IPS-18c (cell line): ENCODE results near the gene PHOX2B.

Experiments used
- H3K4me3 ChIP-seq: 2 replicates; pipeline ENCODE4 v1.7.0; 2013; ENCODE audit warnings: low read depth, mild to moderate bottlenecking, low read length, moderate library complexity; ENCODE audit not compliant: insufficient read depth
- H3K9me3 ChIP-seq: one replicate; pipeline ENCODE4 v1.6.1; 2013; ENCODE audit warnings: mild to moderate bottlenecking, low read length, moderate library complexity; ENCODE audit not compliant: control insufficient read depth, insufficient read depth

The PHOX2B gene

GRCh38 chr4:41748571-41749475 is at the start of gene PHOX2B:
Gene PHOX2B (minus strand): TSS chr4:41748725. CDS start chr4:41748610, 115 bp downstream.
- Histone ChIP-seq H3K9me3 (peaks cover 9% of the 10 kb centered on the region), H3K4me3 (no peak within 1 kb of the TSS; the same call in 1 of the 2 replicates)

DNA sequence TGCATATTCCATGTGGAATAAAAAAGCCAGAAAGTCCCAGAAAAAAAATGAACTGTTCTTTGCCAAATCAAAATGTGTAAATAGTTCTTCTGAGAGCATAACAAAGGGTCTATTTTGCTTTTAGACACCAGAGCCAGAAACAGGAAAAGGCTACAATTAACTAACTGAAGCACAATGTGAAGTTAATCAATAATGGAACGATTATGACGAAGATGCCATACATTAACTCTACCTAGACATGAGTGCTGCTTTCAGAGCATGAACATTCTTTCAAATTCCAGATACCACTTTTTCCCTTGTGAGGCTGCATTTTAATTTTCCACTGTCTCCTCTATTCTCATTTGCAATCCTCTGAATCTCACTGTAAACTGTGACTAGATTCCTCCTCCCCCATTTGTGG is 48.7 kb upstream of the PHOX2B start:
- Histone ChIP-seq H3K4me3 (no peak overlapping the region), H3K9me3 (no peaks in the 10 kb centered on the region)

GRCh38 chr4:41796545-41797210 is 48.2 kb upstream of the PHOX2B start:
- no peaks in the 10 kb centered on the region for H3K9me3 ChIP-seq
- no peak overlapping the region for H3K4me3 ChIP-seq

DNA sequence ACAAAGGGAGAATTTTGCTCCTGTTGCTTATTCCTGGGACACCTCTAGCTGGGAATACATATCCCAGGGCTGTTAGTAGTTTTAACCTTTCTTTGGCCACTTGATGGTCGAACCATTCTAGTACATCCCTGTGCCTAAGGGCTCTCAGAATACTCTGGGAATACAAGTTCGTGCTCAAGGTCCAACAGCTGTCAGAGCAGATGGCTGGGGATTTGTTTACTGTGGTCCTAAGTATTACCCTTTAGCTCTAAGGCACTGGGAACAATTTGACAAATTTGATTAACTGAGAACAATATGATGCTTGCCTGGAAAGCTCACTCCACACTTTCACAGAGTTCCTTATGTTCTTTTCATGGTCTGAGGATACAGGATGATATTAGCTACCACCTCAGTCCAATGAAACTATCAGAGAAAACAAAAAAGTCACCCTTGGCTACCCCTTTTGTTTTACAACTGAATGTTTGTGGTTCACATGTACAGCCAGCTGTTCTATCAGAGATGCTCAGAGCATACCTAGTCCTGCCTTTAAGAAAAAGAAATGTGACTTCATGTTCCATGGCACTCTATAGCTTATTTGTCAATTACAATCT is 47.4 kb upstream of the PHOX2B start:
- H3K9me3 ChIP-seq, result no peaks in the 10 kb centered on the region
- H3K4me3 ChIP-seq, result no peak overlapping the region

DNA sequence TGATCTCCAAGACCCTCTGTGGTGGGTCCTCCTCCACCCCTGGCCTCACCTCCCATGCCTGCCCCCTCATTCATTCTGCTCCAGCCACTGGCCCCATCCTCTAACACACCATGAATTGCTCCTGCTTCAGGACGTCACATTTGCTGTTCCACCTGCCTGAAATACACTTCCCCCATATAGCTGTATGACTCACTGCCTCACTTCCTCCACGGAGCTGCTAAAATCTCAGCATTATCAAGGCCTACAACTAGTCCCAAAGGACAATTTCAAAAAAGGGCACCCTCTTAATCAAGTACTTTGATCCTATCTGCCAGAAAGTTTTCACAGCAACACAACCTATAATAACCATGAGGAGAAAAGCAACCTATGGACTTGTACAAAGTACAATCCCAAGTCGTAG is 43.6 kb upstream of the PHOX2B start:
- H3K9me3 ChIP-seq, result no peaks in the 10 kb centered on the region

DNA sequence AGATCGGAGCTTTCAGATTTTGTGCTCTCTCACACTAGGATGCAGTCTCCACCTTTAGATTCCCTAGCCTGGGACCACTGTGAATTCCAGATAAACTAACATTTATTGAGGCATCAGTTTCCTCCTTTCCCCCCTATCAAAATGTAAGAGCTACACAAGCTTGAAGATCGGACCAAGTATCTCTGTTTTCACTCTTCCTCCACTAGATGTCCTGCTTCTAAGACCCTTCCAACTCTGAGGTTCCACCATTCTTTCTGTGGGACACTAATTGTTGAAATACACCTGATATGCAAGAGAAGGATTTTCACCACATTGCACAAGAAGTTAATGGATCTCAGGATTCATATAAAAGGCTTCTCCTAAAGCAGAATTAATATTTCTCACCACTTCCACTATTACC is 43.0 kb upstream of the PHOX2B start:
- Histone ChIP-seq H3K9me3 (no peaks in the 10 kb centered on the region), H3K4me3 (no peak overlapping the region)

More for the DNA sequence above, 43.6 kb upstream of the PHOX2B start:
- no peak overlapping the region for H3K4me3 ChIP-seq

GRCh38 chr4:41787931-41788330 is 39.4 kb upstream of the PHOX2B start:
- Histone ChIP-seq H3K4me3 (no peak overlapping the region), H3K9me3 (no peaks in the 10 kb centered on the region)

DNA sequence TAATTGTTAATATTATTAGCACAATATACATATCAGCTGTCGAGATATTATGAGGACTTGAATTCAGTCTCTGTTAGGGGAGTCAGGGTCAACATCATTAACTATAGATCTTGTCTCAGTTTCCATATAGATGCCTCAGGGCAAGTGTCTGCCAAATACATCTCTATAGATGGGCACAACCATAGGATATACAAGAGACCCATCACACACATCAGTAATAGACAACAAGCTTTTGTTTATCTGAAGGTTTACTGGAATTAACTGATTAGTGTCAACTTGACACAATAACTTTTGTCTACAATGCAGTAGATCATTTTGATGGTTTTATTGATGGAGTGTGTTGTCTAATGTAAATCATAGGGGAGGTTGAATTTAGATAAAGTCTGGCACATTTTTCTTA is 37.1 kb upstream of the PHOX2B start:
- H3K9me3 ChIP-seq, result no peaks in the 10 kb centered on the region
- H3K4me3 ChIP-seq, result no peak overlapping the region

DNA sequence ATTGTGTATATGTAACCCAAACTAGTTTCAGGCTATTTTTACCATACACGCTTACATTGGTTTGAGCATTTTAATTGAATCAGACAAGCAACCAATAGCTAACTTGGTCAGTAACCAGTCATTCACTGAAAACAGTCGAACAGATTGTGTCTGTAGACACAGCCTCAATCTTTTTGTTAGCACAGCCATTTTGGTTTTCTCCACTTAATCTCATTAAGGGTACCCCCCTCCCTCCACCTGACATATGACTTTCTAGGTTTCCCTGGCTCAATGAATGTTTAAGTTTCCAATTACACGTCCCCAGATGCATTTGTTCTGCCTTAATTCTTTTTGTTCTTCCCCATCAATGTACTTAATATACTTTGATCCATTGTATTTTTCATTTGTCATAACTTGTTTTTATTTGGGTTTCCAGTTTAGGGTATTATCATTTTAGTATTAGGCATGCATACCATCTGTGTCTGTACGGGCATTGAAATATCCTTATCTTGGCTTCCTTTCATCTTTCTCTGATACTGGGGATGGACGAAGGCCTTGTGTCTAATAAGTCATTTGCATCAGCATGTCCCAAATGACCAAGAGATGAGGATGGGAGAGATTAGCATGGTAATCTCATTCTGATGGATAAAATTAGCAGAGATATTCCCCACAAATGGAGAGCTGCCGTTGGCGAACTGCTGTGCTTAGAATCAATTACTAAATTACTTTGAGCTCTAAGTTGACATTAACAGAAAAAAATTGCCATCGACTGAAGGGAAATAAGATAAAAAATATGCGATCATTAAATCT is 35.9 kb upstream of the PHOX2B start:
- H3K4me3 ChIP-seq, result no peak overlapping the region
- H3K9me3 ChIP-seq, result no peaks in the 10 kb centered on the region

GRCh38 chr4:41776466-41776865 is 27.9 kb upstream of the PHOX2B start:
- no peak overlapping the region for H3K4me3 ChIP-seq

GRCh38 chr4:41763729-41764128 is 15.2 kb upstream of the PHOX2B start:
- no peaks in the 10 kb centered on the region for H3K9me3 ChIP-seq
- no peak overlapping the region for H3K4me3 ChIP-seq

More at GRCh38 chr4:41776466-41776865, 27.9 kb upstream of the PHOX2B start:
- no peaks in the 10 kb centered on the region for H3K9me3 ChIP-seq

- Histone ChIP-seq H3K9me3 (no peaks in the 10 kb centered on the region), H3K4me3 (no peak overlapping the region)
Measured at GRCh38 chr4:41758884-41759283, 10.4 kb upstream of the PHOX2B start.

- H3K4me3 ChIP-seq, result no peak overlapping the region
- H3K9me3 ChIP-seq, result no peaks in the 10 kb centered on the region
Measured at GRCh38 chr4:41757521-41758156, 9.1 kb upstream of the PHOX2B start.

DNA sequence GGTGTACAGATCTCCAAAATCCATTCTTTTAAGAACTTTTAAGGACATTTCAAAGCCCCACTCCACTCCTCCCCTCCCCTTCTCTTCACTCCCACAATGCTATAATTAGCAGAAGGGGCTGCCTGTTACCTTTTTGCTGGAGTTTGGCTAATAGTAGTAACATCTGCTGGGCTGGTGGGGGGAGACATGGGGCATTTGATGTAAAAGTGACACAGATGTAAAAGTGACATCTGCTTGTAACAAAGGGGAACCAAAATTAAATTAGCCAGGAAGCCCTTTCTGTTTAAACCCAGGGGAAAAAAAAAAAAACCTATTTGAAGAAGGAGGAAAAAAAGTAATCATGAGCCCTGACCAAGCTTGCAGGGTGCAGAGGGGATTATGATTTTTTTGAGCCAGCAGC is 5.4 kb upstream of the PHOX2B start:
- no peak overlapping the region for H3K4me3 ChIP-seq
- H3K9me3 ChIP-seq, result no peaks in the 10 kb centered on the region

- H3K4me3 ChIP-seq, result peak overlapping the region; percentile 44
Measured at GRCh38 chr4:41752081-41752836, 3.7 kb upstream of the PHOX2B start.

DNA sequence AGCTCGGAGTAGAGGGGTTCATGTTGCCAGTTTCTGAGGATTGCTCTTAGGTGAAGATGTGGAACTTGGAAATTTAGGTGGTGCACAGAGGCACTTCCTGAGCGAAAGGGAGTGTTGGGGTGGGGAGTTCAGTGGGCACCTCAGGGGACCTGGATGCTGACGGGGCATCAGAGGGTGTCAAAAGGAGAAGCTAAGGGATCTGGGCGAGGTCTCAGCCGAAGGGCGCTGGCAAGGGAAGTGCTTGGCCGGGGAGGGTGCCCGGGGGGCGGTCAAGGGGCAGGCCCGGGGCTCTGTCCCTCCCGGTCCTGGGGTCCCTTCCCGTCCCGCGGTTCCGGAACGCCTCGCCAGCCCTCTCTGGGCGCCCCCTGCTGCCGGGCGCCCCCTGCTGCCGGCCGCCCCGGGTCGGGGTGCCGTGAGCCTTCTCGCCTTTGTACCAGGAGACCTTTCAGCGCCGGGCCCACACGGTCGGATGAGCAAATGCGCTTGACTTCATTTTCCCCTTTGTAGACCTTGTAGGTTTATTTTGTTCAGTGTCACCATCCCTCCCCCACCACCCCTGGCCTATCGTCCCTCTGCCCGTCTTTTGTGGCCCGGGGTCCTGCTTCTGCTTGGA is 3.0 kb upstream of the PHOX2B start:
- peak overlapping the region; percentile 44 for H3K4me3 ChIP-seq
- H3K9me3 ChIP-seq, result peaks cover 5% of the 10 kb centered on the region

More at GRCh38 chr4:41752081-41752836, 3.7 kb upstream of the PHOX2B start:
- H3K9me3 ChIP-seq, result peaks cover under 1% of the 10 kb centered on the region
